ENCODE data around the gene BCAR3.
A peak's percentile ranks its signal among the peaks of the same experiment; 100 is the strongest.

Gene BCAR3

GRCh38 chr1:93636712-93637111 is 44.9 kb downstream of the BCAR3 start:
- DNase-seq (ENCODE audit: low spot score) = no peak

DNA sequence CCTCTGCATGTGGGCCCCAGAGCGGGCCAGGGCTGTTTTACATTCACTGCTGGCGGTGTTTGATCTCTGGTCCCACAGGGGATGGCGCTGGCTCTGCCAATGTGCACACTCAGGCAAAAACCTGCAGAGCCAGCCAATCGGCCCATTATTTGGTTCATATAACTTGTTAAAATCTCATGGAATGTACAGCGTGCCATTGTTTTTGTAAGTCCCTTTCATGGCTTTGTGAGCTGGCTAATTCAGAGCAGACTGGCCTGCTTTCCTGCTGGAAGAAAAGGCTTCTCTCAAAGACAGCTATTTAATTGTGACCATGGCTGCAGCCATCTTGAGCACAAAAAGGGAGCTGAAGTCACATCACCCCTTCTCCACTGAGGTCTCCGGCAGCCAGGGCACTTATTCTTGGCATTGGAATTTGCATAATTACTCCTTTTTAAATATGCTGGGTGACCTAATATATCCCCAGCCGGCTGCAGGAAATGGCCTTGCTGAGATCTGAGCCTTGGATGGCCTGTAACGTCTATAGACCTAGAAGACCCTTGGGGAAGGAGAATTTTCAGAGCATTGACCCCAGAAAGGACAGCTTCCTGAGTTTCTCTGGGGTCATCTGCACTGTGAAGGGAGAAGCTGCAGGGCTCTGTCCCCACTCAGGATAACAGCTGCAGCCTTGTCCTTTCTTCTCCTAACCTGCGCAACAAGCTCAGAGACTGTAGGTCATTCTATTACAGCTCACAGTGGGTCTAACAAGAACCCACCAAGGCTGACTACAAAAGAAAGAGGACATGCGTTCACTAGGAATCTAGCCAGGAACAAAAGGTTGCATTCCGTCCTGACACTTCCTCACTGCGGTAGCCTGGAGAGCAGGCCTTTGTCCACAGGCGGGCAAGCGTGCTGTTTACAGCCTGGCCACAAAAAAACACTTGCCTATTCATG is 45.8 kb downstream of the BCAR3 start:
- no peak for DNase-seq (ENCODE audit: low spot score)

DNA sequence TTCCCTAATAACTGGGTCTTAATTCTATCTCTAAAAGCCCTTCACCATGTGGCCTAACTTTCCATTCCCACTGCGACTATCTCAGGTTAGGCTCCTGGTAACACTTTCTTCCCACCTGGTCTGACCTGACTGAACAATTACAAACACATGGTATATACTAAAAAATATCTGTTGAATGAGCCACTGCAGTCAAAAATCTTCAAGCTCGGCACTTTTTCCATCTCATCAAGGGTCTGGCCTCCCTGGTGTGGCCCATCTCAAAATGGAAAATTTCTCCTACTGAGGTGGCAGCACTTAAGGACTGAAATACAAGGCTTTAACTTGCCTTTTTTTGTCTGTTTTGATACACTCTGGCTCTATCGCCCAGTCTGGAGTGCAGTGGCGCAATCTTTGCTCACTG is 48.3 kb downstream of the BCAR3 start:
- no peak for DNase-seq (ENCODE audit: low spot score)

GRCh38 chr1:93631626-93632365 is 49.8 kb downstream of the BCAR3 start:
- DNase-seq (ENCODE audit: low spot score) = peak; percentile 54

- no peak for DNase-seq (ENCODE audit: low spot score)
Measured at GRCh38 chr1:93630168-93630567, 51.5 kb downstream of the BCAR3 start.

DNA sequence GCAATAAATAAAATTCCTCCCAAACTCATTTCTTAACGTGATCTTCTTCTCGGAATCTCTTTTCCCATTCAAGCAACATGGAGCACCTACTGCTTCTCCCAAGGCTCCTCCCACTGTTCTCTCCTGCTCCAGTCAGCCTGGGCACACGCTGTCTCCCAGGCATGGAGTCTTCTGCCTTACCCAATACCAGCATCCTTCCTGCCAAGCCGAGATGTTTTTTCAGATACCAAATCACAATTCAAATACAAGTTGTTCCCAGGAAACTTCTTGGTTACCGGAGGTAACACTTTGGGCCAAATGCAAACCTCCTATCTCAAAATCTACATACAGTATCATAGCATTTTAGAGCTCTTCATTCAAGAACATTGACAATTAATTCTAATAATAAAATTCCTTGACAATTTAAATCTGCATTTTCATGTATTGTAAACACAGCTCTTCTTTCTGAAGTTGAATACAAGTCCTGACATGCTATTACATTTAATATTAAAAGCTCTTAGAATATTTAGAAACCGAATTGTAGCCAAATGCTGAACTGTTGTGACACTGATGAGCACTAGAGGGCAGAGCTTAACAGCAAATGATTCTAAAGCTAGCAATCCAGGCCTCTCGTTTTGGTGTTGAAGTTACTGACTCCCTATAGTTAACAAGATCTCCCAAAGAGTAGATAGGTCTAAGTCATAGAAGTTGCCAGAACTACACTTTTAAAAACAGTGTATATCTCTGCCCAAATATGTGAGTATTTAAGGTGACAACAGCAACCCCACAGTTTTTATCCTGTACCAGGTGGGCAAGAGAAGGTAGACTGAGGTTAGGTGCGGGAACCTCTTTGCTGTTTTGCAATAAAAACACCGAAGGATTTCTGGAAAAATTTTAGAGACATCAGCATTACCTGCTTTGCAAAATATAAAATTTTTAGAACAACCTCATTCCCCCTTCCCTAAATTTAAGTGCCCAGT is 52.3 kb downstream of the BCAR3 start:
- peak; percentile 82 for DNase-seq (ENCODE audit: low spot score)

- DNase-seq (ENCODE audit: low spot score) = no peak
Measured at GRCh38 chr1:93628681-93629080, 53.0 kb downstream of the BCAR3 start.

DNA sequence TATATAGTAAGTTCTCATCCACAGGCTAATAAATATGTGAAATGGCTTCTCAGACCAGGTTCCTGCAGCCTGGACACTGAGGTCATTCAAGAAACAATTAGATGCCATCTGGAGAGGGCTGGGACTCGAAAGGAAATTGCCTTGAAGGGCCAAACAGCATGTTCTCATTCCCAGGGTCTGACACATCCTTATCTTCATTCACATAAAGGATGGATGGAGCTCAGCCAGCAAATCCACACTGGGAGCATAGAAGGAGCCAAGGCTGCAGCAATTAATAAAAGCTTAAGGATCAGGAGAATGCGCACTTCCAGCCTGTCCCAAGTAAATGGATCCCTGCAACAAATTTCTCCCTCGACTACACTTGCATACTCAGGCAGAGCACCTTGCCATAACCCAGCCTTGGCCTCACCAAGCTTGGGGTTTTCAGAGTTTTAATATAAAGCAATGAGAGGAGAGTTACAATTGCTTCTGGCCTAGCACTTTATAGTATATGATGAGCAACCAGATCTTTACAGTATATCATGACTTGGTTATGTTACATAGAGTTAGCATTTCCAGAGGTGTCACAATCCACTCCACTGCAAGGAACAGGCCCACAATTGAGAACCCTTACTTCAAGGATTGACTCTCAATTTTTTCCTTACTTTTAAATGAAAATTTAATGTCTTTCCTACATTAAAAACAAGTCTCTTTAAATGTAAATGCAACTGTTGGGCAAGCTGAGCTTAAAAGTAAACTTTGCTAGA is 55.9 kb downstream of the BCAR3 start:
- DNase-seq (ENCODE audit: low spot score) = no peak

- DNase-seq (ENCODE audit: low spot score) = no peak
Measured at GRCh38 chr1:93623875-93624274, 57.8 kb downstream of the BCAR3 start.

DNA sequence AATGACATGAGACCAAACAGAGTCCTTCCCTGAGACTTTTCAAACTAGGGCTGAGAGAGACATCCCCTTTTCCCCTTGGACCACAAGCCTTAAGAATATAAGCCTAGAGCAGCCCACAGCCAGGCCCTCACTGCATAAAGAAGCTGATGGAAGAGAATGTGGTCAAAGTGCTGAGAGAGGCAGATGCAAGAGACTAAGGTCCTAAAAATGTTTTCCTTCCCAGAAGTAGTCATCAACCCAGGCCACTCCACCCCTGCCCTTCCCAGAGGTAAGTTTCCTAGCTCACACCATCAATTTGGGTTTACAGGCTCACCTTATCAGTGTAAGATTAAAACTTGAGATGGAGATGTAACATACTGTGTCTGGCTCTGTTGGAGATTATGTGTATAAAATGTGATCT is 58.2 kb downstream of the BCAR3 start:
- DNase-seq (ENCODE audit: low spot score) = no peak

DNA sequence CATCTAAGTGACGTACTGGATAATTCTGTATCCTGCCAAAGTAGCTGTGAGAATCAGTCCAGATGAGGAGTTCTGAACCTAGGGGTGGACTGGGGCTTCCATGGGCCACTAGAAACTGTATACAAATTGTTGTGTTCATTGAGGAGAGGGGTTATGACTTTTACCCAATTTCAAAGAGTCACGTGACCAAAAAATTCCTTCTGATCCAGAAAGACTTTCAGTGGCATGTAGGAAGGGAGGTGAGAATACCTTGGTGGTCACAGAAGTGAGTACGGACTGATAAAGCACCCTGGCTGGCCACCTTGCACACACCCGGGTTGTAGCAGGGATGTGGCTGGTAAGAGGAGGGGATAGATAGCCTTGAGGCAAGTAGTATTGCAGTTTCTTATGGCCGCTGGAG is 60.4 kb downstream of the BCAR3 start:
- DNase-seq (ENCODE audit: low spot score) = no peak

- no peak for DNase-seq (ENCODE audit: low spot score)
Measured at GRCh38 chr1:93620841-93621210, 60.8 kb downstream of the BCAR3 start.

GRCh38 chr1:93620172-93620840 is 61.3 kb downstream of the BCAR3 start:
- no peak for DNase-seq (ENCODE audit: low spot score)

DNA sequence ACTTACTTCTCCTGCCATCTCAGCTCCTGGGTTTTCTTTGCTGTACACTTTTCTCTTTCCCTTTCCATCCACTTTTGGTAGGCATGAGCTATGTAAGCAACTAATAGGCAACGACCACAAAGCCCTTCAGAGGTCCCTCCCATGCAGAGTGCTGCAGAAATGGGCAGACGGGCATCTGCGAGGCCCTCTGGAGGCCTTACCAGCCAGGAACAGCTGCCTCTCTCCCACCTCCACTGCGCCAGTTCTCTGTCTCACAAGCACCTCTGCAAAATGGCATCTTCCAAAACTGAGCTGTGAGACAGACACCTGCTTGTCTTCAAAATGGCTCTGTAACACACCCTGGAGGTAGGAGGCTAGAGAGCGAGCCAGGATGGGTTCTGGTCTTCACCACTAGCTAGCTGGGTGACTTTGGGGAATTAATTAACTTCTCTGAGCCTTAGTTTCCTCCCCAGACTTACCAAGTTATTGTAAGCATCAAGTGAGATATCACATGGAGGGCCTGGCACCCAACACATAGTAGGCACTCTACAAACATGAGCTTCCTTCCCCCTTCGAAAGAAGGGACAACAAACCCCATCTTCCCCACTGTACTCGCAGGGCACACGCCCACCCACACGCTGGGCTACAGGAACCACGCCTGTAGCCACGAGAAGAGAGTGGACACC is 62.0 kb downstream of the BCAR3 start:
- peak; percentile 8 for DNase-seq (ENCODE audit: low spot score)

GRCh38 chr1:93617670-93618499 is 63.8 kb downstream of the BCAR3 start:
- DNase-seq (ENCODE audit: low spot score) = no peak

- no peak for DNase-seq (ENCODE audit: low spot score)
Measured at GRCh38 chr1:93616996-93617669, 64.5 kb downstream of the BCAR3 start.

DNA sequence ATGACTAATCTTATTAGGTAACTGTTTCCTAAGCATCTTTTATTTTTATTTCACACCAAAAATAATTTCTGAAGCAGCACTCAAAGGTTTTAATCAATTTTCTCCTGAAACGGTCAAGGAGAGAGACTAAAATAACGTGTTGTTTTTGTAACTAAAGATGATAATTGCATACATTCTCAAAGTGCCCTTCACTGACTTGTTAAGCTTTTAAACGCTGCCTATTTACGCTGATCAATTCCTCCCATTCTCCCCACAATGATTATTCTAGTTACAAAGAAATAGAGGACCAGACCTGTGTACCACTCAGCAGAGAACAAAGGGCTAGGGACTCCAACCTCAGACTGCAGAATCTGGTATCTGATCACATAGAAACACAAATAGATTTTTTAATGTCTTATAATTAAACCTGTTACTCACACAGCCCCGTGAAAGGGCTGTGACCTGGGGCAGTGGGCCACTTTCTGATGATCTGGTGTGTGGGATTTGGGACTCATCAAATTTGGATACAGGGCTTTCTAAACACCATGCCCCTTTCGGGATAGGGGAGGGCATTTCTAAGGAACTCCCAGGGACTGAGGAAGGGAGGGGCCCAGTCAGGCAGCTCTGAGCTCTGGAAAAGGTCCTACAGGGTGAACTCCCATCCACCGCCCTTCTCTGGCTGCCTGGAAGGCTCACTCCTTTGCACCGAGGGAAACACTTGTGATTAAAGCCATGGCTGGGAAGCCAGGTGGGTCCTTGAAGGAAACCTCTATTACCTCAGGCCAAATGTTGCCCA is 65.2 kb downstream of the BCAR3 start:
- DNase-seq (ENCODE audit: low spot score) = no peak

DNA sequence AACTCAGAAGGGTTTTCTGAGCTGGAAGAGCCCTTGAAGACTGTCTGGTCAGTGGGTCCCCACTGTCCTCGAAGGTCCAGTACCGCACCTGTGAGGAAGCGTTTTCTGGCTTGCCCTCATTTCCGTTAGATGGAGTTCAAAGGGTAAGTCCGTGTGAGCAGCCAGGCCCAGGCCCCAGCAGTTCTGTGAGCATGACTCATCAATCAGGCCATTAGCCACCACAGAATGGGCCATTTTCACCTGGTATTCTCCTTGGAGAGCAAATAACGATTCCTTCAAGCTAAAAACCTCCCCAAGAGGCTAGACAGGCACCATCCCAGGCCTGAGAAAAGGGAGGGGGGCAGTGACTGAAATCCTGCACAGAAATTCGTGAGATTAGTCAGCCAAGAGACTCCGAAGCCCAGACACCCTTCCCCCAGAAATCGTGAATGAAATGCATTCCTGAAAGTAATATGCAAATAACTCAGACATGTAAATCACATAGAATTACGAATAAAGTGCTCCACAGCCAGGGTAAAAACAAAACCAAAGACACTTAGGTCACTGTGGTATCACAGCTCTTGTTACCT is 66.0 kb downstream of the BCAR3 start:
- DNase-seq (ENCODE audit: low spot score) = no peak
